NCI-H446 treated with DMSO at 0.1 percent for 48 hours (cell line): ENCODE results near the gene JAKMIP1.

ENCODE experiments used
- DNase-seq: peaks from one replicate; lab custom pipeline; 2025; lab: John Stamatoyannopoulos, UW

Gene JAKMIP1

DNA sequence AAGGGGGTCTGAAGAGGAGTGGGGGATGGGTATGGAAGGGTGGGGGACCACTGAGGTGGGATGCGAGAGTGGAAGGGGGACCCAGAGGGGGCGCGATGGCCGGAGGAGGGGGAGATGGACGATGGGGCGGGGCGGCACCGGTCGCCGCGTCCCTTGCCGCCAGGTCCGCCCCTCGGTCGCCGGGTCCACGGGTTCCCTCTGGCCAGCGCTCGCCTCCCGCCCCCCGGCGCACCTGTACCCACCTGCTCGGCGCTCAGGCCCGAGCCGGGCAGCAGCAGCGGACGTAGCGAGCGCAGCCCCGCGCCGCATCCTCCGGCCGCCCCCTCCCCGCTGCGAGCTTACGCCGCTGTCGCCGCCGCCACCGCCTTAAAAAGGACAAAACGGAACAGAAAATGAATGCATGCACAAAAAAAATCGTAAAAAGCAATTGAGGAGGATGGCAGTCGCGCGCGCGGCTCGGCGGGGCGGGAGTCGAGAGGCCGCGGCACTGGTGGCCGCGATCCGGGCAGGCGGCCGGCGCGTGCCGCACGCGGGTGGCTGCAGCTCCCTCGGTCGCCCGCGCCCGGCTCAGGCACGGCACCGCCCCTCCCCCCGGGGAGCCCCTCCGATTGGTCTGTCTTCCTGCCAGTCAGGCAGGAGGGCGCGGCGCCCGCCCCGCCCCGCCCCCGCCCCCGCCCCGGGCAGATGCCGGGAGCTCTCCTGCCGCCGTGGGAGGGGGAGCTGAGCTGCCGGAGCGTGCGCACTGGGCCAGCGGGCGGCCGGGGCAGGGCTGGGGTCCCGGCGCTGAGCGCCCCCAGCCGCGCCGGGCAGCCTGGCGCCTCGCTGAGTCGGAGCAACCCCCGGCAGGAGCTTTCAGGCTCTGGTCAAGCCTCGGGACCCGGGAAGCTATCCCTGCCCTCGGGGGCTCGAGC lies at the start of gene JAKMIP1:
JAKMIP1 (minus strand) TSS at position 539 of the 911 bp plus-strand sequence. CDS start 87,699 bp downstream, outside the sequence.
- DNase-seq = peak; percentile 51

DNA sequence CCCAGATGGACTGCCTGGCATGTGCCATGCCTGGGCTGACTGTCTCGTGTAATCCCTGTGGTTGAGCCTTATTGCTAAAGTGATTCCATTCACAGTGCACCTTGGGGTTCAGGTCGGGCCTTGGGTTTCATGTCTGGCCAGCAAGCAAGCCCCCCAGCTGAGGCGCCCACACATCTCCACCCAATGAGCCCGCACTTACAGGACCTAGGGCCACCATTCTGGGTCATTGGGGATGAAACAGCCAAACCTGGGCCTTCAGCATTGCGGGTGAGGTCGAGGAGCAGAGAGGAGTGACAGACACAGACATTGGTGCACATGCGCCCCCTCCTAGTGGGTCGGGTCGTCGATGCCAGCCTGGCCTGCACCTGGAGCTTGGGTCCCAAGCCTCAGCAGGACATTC lies 48.0 kb upstream of the JAKMIP1 start:
- no peak for DNase-seq

DNA sequence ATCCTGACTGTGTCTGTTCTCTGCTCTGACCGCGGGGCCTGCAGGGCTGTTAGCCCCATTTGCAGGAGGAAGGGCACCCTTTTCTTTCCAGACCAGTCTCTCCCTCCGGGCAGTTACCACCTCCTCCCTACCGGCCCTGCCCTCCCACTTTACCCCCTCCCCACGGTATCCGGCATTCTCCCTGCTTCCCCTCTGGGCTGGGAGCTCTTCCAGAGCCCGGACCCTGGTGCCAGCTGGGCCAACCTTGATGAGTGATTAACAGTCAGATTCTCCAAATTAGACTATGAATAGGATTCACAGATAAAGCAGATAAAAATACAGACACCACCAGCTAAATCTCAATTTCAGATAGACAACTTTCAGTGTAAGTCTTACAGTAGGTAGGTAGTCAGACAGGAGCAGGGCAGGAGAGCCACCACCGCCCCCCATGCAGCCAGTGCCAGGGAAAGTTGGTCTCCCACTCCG lies 45.9 kb upstream of the JAKMIP1 start:
- no peak for DNase-seq

DNA sequence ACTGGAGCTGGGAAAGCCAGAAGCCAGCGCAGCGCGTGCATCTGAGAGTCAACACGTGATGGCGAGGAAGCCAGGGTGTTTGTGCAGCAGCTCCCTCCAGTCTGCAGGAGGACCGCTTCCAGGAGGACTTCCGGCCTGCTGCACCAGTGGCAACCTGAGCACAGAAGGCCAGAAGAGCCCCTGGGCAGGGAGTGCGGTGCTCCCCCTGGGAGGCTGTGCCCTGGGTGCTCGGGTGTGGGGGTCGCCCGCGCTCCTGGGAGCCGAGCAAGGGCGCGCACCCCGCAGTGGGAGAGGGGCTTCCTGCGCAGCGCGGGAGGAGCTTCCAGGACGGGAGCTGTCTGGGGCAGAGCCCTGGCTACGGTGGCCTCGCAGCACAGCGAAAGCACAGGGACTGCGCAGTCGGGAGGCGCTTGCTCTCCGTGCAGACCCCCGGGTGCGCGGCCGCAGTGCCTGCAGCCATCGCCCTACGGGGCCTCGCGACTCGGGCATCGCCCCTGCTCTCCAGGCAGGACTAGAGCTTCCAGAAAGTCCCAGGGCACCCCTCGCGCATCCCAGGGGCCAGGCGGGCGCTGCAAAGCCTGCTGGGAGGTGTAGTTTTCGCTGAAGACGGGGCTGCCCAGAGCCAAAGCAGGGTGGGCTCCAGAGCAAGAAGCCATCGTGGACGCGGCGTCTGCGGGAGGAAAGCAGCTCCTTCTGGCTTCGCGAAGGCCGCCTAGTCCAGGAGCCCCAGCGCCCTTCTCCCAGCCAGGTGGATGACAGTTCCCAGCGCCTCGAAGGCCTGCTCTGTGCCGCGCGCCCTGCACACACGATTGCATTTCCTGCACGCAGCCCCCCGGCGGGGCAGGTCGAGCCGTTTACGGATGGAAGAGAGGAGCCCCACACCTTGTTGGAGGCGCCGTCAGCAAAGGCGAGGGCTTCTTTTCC lies 45.2 kb upstream of the JAKMIP1 start:
- DNase-seq = no peak

DNA sequence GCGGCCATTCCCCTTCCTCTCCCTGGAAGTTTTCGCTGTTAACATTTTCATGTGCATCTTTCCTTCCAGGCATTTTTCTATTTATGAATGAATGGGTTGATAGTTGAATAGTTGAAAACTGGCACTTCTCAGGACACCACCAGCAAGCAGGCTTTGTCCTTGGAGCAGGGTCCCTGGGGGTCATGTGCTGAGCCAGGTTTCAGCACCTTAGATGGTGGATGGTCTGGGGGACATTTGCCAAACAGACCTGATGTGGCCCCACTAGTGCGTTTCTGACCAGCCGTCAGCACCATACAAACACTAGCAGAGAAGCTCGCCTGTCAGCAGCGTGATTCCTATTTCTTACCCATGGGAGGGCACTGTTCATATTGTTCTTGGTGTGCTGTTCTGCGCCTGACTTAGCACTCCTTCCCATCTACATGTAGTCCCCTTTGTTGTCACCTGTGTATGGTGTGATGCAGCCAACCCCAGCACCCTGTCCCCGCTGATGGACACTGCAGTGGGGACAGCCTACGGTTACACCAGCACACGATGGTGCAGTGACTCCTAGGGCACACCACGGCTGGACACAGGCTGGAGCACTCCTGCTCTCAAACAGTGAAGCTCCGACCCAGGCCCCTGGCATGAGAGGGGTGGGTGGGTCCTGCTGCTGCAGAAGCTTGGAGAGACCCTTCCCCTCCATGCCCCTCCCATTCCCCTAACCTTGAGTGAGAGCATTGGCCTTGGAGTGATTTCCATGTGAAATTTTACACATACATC lies 42.1 kb upstream of the JAKMIP1 start:
- no peak for DNase-seq

DNA sequence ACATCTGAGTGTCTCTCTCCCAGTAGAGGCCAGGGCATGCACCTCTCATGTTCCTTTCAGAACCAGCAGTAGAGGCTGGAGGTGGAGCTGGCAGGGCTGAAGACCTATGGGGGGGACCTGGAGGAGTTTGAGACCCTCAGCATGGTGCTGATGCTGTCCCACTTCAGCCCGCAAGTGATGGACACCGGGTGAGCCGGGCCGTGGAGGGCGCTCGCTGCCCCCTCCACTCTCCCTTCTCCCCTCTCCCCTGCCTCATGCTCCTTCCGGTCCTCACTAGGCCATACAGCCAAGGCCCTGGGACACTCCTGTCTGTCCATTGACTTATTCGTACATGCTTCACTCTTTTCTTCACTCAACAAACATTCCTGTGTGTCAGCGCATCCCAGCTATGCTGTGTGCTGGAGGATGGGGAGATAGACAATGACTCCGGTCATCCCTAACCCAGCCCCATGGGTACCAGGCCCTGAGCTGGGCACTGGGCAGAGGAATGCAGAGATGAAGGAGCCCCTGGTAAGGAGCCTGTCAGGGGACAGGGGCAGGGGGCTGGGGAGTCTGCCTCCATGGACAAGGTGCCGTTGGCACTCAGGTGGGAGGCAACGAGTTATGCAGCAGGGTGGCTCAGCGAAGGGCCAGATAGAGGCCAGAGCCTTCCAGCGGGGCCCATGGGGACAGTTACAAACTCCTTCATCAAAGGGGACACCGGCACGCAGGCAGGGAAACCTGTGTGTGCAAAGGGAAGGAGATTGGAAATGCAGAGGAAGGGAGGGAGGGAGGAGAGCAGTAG lies 40.9 kb upstream of the JAKMIP1 start:
- DNase-seq = no peak

DNA sequence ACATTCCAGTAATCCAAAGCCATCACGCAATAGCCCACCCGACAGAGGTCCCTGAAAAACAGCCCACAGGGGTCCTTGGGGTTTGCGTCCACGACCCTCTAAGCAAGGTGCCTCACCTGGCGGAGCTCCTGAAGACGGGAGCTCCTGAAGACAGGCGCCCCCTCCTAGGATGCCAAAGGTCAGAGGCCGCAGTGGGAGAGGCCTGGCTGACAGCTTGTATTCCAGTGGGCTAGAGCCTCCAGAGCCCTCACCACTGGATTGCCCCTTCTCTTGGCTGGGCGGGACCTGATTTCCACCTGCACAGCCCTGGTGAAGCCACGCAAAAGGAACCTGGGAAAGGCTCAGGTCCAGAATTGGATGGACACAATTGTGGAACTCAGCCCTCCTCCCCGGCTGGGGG lies 39.6 kb upstream of the JAKMIP1 start:
- DNase-seq = no peak

DNA sequence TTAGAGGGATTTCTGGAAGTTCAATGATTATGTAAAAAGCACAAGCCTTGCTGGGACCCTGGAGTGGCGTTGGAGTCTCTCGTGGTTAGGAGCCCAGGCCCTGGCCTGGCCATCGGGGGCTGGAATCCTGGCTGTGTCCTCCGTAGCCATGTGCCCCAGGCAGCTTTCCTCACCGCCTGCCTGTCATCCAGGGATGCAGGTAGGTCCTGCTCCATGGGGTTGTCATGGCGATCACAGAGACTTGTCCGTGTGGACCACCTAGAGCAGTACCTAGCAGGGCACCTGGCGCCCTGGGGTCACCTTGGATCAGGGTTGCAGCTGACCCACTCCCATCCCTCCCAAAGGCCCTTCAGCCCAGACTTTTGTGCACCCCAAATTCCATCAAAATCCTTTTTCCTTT lies 39.1 kb upstream of the JAKMIP1 start:
- DNase-seq = no peak

DNA sequence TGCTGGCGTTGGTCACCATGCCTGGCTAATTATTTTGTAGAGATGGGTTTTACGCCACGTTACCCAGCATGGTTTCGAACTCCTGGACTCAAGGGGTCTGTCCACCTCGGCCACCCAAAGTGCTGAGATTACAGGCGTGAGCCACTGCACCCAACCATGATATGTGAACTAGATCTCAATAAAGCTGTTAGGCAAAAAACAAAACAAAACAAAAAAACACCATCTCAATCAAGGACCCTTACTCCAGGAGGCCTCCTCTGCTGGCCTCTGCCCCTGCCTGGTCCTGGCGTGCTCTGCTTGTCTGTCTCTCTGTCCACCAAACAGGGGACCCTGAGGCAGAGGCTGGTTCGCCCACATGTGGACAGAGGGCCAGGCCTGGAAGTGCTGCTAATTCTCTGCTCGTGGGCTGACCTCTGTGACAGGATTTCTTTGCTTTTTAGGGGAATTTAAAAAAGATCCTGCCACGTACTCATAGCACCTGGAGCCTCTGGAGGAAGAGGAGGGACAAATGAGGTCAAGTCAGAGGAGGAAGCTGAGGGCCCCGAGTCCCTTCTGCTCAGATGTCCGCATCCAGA lies 36.6 kb upstream of the JAKMIP1 start:
- no peak for DNase-seq

DNA sequence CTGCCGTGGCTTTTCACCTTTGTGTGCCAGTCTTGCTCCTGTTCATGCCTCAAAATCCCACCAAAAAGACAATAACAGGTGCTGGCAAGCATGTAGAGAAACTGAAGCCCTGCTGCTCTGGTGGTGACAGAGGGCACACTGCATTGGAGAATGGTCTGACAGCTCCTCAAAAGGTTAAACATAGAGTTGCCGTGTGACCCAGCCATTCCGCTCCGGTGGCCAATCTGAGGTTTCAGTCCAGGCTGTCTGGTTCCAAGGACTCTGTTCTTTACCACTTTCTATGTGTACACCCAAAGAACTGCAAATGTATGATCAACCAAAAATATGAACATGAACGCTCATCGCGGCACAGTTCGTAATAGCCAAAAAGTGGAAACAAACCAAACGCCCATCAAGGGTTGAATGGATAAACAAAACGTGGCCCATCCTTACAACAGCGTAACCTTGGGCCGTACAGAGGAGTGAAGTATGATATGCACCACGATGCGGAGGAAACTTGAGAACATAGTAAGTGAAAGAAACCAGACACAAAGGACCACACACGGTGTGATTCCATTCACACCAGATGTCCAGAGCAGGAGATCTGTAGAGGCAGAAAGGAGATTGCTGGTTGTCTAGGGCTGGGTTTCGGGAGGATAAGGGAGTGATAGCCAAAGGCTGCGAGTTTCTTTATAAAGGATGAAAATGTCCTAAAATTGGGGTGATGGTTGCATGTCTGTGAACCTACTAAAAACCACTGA lies 35.7 kb upstream of the JAKMIP1 start:
- DNase-seq = no peak

DNA sequence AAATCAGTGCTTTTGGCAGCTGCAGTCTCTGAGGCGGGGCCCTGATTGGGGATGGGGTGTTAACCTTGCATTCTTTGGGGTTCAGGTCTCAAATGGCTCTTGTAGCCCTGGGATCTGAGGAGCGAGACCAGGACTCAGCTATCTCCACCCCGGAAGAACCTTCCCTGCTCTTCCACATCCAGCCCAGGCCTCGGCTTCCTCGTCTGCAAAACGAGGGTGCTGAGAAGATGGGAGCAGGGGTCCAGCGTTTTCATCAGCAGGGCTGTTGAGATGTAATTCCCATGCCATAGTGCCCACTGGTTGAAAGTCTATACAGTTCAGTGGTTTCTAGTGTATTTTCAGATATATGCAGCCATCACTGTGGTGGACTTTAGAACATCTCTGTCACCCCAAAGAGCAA lies 34.7 kb upstream of the JAKMIP1 start:
- no peak for DNase-seq

DNA sequence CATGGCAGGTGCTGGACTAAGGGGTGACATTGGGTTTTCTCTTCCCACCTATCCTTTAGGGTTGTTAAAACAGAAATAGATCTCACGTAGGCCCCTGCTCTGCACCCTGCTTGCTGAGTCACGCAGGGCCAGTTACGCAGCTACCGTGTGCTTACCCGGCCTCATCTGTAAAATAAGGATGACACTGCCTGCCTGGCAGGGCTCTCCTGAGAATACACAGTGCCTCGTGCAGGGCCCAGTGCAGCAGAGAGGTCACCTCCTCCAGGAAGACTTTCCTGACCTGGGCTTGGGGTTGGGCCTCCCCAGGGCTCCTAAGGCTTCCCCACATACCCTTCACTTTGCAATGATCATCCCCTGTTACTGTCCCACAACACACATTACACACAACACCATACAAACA lies 33.6 kb upstream of the JAKMIP1 start:
- DNase-seq = no peak

DNA sequence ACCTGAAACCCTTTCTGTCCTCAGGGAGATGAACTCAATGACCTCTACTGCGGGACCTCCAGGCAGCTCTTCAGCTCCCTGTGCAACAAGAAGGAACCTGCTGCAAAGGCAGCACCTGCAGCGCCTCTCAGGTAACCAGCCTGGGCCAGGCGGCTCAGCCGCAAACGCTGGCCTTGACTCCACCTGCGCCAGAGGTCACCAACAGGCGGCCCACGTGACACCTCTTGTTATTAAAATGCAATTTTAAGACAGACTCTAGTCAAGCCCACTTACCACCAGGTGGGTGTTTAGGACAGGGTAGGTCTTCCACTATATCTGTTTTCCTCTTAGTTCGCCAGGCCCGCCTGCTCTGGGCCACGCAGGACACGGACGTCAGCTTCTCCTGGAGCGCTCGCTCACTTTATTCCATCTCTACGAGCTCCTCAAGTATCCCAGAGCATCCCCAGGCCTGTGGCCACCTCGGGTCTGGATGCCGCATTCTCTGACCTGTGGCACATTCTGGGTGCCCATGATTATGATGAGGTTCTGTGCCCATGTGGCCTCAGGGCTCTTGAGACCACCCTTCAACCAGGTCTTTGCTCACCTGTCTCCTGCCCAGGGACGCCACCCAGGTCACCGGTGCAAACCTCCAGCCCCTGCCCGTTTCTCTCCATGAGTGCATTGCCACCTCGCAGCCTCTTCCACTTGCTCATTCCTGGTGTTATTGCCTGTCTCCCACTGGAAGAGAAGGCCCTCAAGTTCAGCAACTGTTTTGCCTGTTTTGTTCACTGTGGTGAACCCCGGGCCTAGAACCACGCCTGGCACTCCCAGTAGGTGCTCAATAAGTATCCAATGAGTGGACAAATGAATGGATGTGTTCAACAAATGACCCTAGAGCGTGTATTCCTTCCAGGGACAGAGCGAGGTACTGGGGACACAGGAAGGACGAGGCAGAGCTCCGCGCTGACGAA lies 32.8 kb upstream of the JAKMIP1 start:
- no peak for DNase-seq

DNA sequence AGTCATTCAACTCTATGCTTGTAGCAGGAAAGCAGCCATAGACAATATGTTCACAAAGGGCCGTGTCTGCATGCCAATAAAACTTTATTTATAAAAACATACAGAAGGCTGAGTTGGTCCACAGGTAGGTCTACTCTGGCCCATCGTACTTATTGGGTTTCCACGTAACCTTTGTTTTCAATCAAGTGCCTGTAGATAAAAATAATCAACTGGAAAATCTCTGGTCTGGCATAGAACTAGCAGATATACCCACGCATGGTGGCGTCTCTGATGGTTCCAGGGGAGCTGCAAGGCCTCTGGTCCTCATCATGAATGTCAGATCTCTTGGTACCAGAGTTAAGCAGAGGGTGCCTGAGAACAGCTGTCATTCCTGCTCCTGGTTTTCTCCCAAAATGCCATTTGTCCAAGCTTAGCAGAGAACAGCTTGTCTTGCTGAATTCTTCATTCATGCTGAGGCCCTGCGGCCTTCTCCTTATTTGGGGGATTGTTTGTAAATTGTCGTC lies 31.4 kb upstream of the JAKMIP1 start:
- no peak for DNase-seq

DNA sequence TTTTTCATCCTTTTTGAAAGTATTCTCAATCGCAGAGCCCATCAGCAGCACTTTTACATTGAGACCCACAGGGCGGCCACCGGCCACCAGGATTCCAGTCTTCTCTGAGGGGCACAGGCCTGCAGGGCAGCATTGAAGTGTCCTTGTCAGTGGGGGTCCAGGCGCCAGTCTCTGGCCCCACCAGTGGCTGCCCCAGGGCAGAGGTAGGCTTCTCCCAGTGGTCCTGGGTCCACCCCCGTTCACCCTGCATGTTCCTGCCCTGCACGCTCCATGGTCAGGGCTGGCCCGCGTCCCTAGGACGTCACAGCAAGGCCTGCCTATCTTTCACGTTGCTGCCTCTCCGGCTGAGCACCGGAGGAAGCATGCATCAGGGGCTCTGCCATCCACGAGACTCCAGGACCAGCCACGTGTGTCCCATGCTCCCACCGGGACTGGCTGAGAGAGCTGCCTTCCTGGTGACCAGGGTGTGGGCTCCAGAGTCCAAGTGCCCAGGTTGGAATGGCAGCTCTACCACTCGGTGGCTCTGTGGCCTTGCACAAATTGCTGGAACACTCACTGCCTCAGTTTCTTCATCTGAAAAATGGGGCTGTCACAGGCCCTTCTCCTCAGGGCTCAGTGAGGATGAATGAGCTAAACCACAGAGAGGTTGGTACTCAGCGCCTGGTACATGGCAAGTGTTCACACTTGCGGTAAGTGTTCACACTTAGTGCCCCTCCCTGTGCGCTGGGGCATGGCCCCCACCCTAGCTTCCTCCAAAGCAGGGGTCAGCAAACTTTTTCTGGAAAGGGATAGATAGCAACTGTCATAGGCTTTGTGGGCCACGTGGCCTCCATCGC lies 30.7 kb upstream of the JAKMIP1 start:
- DNase-seq = no peak

DNA sequence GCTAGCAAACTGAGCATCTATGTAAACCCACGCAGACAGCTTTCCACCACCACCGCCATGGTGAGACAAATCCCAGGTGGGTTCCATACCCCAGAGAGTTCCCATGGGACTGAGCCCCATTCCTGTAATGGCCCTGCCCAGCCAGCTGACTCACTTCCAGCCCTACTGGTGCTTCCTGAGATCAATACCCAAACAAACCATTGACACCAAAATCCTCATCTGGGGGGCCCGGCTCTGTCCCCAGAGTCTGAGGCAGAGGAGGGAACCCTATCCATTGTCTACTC lies 30.1 kb upstream of the JAKMIP1 start:
- DNase-seq = no peak

DNA sequence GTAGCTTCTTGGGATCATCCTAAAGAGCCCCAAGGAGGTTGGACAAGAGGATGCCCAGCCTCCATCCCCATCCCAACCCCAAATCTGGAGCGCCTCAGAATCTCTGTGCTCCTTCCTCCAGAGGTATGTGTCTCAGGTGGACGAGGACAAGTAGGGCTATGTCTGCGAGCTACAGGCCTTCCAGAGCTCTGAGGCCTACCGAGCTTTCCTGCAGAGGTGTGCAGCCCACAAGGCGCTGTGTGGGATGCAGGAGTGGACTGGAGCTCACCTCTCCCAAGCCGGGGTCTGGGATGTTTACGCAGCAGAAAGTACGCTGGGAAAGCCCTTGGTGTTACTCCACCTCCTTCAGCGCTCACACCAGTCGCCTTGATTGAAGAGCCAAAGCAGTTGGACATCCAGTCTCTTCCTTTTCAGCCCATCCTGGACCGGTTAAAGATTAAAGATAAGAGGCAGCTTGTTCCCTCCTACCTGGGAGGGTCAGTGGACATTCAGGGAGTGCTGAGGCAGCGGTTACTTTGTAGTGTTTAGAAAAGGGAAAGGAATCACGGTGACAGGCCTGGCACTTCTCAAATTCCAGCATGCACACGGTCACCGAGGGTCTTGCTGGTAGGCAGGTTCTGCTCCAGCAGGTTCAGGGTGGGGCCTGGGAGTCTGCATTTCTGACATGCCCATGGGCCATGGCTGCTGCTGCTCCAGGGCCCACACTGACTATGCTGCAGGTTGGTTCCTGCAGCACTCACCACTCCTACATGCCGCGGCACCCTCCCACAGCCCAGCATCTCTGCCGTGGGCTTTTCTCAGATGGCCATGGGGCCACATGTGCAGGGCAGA lies 29.5 kb upstream of the JAKMIP1 start:
- DNase-seq = no peak
